ENCODE data around the gene GATA3. TPM values are rescaled to one million over a fixed set of nuclear protein-coding genes. Genes with fewer than 3 reads are reported as not detected.

Gene GATA3
- total RNA-seq, 3 donors from 2014 or later (not counting 1 experiment from before 2014, with no cell fraction given): 50.3 to 92.2 (median 68.8) TPM

- H3K4me3 Mint-ChIP-seq: peak overlapping the region; percentile 39
- no peaks in the 10 kb centered on the region for H3K9me3 Mint-ChIP-seq
- H3K4me1 ChIP-seq (ENCODE audit: control insufficient read depth, insufficient read depth, low read length): peaks cover 77% of the 10 kb centered on the region
- DNase-seq: peak in 1 of 2 donors; percentile 58
- no peak for TF ChIP-seq CTCF (IDR thresholded peaks at IDR 0.05)
- no peaks in the 10 kb centered on the region for H3K36me3 ChIP-seq (ENCODE audit: control insufficient read depth, insufficient read depth, low read length)
- H3K27ac Mint-ChIP-seq: peak overlapping the region; percentile 26 to 46
- H3K27me3 Mint-ChIP-seq (ENCODE audit: low read depth in 2 of 2): peaks cover 79 to 87% of the 10 kb centered on the region in 2 donors
- no peak overlapping the region for H3K27ac ChIP-seq (ENCODE audit: low read length)
- ATAC-seq: peak; percentile 26 to 40 (median 36)
- H3K27me3 ChIP-seq (ENCODE audit: control insufficient read depth, insufficient read depth, low read length): peaks cover 96% of the 10 kb centered on the region
- no peaks in the 10 kb centered on the region for H3K36me3 Mint-ChIP-seq
- H3K4me1 Mint-ChIP-seq: peaks cover 57 to 83% of the 10 kb centered on the region in 2 donors
- intact Hi-C loops (cut with micrococcal nuclease): no loop called here
- H3K4me3 ChIP-seq (ENCODE audit: low read length): no peak overlapping the region
- no peaks in the 10 kb centered on the region for H3K9me3 ChIP-seq (ENCODE audit: control insufficient read depth, insufficient read depth, low read length)
- 2% methylated on average over 32 of the region's 32 CpGs for WGBS (ENCODE audit: insufficient coverage)
Observed at GRCh38 chr10:8044908-8045725, 9.4 kb upstream of the GATA3 start.

- Mint-ChIP-seq H3K4me1 (peaks cover 57 to 90% of the 10 kb centered on the region in 2 donors), H3K27ac (peak overlapping the region; percentile 0 to 26), H3K4me3 (peak overlapping the region; percentile 39), H3K27me3 (ENCODE audit: low read depth in 2 of 2) (peaks cover 71 to 85% of the 10 kb centered on the region in 2 donors), H3K9me3 (no peaks in the 10 kb centered on the region), H3K36me3 (no peaks in the 10 kb centered on the region)
- ATAC-seq (no peak), DNase-seq (peak in 1 of 2 donors; percentile 41)
- Histone ChIP-seq H3K27ac (ENCODE audit: low read length) (no peak overlapping the region), H3K36me3 (ENCODE audit: control insufficient read depth, insufficient read depth, low read length) (no peaks in the 10 kb centered on the region), H3K27me3 (ENCODE audit: control insufficient read depth, insufficient read depth, low read length) (peaks cover 93% of the 10 kb centered on the region), H3K4me1 (ENCODE audit: control insufficient read depth, insufficient read depth, low read length) (peaks cover 85% of the 10 kb centered on the region), H3K9me3 (ENCODE audit: control insufficient read depth, insufficient read depth, low read length) (no peaks in the 10 kb centered on the region), H3K4me3 (ENCODE audit: low read length) (no peak overlapping the region)
- no peak for TF ChIP-seq CTCF (IDR thresholded peaks at IDR 0.05)
- WGBS (ENCODE audit: insufficient coverage): 10% methylated on average over 16 of the region's 17 CpGs
- intact Hi-C loops (cut with micrococcal nuclease): no loop called here
Observed at GRCh38 chr10:8045726-8046494, 8.6 kb upstream of the GATA3 start.

GRCh38 chr10:8047452-8048280, 6.8 kb upstream of the GATA3 start:
- H3K4me1 ChIP-seq (ENCODE audit: control insufficient read depth, insufficient read depth, low read length): peaks cover 97% of the 10 kb centered on the region
- no peak overlapping the region for H3K4me3 ChIP-seq (ENCODE audit: low read length)
- H3K27me3 ChIP-seq (ENCODE audit: control insufficient read depth, insufficient read depth, low read length): peaks cover 90% of the 10 kb centered on the region
- ATAC-seq (no peak), DNase-seq (peak in 1 of 2 donors; percentile 45)
- H3K9me3 ChIP-seq (ENCODE audit: control insufficient read depth, insufficient read depth, low read length): no peaks in the 10 kb centered on the region
- peak overlapping the region in 1 of 2 donors; percentile 78 for H3K27ac Mint-ChIP-seq
- H3K9me3 Mint-ChIP-seq: no peaks in the 10 kb centered on the region
- no peak for TF ChIP-seq CTCF (IDR thresholded peaks at IDR 0.05)
- H3K4me3 Mint-ChIP-seq: no peak overlapping the region
- H3K4me1 Mint-ChIP-seq: peaks cover 54 to 85% of the 10 kb centered on the region in 2 donors
- WGBS (ENCODE audit: insufficient coverage): 20% methylated on average over 29 of the region's 30 CpGs
- H3K27me3 Mint-ChIP-seq (ENCODE audit: low read depth in 2 of 2): peaks cover 62 to 82% of the 10 kb centered on the region in 2 donors
- no peak overlapping the region for H3K27ac ChIP-seq (ENCODE audit: low read length)
- H3K36me3 Mint-ChIP-seq: no peaks in the 10 kb centered on the region
- H3K36me3 ChIP-seq (ENCODE audit: control insufficient read depth, insufficient read depth, low read length): no peaks in the 10 kb centered on the region
- intact Hi-C loops (cut with micrococcal nuclease): no loop called here

Data from natural killer cell (primary cell).